Measurements from ENCODE around the gene PLEKHO1.
A peak's percentile ranks its signal among the peaks of the same experiment; 100 is the strongest.

Gene PLEKHO1

DNA sequence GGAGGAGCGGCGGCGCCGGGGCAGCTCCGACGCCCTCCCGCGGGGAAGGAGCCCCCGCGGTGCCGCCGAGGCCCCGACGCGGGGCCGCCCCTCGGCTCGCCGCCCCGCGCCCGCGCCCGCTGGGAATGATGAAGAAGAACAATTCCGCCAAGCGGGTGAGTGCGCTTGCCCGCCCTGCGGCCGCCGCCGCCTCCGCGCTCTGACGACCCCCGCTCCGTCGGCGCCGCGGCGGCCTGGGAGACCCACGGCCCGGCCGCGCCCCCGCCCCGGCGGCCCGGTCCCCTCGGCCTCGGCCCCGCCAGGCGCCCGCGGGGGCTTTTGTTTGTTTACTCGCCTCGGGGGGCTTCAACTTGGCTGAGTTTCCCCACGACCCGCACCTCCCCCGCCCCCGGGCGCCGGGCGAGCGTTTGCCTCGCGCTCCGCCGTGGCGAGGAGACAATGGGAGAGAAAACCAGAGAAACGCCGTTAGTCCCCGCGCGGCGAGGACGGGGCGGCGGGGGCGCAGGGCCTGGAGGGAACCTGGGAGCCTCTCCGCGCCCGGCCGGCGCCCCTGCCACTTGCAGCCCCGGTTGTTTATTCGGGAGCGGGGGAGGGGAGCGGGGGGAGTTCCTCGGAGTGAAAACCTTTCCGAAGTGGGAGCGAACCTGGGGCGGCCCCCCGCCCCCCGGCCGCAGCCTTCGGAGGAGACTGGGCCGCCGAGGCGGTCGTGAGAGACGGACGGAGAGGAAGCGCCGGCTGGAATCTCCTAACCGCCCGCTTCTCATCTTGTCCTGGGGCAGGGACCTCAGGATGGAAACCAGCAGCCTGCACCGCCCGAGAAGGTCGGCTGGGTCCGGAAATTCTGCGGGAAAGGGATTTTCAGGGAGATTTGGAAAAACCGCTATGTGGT, 661 bp downstream of the PLEKHO1 start:
- no peak for DNase-seq (ENCODE audit: low read depth in 2 of 2)

DNA sequence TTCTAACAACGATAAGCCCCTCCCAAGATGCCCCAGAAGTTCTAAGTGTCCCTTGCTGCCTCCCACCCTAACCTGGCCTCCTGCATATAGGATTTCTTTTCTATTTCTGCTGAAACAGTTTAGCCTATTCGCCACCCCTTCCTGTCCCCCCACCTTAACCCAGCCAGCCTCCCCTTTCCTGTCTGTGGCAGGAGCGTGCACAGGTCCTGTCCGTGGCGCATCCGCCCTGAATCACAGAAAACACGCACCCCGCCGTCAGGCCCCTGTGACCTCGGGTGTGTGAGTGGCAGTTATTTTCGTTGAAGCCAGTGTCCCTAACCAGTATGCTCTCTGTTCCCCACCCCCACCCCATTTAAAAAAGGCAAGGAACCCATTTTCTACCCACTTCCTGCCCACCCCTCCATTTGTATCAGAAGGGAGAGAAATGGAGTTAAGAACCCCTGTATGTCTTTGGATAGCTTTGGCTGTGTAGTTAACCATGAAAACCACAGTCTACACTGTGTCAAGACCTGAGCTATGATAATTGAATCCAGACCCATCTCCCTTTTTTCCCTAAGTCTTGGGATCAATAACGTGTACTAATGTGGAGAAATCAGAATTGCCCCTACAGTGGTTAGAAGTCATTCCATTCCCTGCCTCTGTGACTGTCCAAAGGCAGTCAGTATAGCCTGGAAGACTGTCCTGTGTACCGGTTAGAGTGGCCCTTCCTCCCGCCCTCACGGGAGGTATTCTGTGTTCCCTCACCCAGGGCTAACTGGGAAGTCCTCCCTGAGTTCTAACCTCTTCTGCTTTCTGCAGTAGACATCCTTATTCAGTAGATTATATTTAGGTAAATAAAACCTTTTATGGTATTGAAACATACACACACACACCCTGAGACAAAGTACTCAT, 1.8 kb downstream of the PLEKHO1 start:
- peak; percentile 54 to 58 for DNase-seq (ENCODE audit: low read depth in 2 of 2)

DNA sequence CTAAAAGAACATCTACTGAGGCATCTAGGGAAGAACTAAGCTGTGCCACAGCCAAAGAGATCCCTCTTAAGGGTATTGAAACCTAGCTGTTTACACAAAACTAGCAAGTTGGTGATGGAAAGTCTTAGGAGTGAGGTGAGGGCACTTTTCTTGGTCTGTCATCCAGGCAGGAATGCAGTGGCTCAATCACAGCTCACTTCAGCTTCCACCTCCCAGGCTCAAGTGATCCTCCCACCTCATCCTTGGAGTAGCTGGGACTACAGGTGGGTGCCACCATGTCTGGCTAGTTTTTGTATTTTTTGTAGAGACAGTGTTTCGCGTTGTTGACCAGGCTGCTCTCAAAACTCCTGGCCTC, 2.4 kb downstream of the PLEKHO1 start:
- no peak for DNase-seq (ENCODE audit: low read depth in 2 of 2)

DNA sequence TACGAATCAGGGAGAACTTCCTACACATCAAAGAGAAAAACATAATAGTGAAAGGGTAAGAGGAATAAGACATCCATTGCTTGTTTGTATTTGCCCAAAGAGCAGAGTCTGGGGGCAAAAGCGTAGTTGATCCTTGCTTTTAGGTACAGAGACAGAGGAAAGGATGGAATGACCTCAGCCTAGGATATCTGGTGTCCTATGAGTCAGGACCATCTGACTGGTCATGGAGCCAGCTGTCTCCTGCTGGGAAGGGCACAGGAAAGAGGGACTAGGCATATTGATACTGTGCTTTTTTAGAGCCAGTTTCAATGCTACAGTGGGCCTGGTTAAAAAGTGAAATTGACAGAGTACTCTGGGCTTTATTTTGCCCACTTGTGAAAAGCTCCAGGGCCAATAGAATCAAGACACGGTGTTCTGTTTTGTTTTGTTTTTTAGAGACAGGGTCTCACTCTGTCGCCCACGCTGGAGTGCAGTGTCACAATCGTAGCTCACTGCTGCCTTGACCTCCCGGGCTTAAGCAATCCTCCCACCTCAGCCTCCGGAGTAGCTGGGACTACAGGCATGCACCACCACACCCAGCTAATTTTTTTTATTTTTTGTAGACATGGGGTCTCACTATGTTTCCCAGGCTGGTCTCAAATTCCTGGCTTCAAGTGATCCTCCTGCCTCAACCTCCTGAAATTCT, 3.2 kb downstream of the PLEKHO1 start:
- no peak for DNase-seq (ENCODE audit: low read depth in 2 of 2)

DNA sequence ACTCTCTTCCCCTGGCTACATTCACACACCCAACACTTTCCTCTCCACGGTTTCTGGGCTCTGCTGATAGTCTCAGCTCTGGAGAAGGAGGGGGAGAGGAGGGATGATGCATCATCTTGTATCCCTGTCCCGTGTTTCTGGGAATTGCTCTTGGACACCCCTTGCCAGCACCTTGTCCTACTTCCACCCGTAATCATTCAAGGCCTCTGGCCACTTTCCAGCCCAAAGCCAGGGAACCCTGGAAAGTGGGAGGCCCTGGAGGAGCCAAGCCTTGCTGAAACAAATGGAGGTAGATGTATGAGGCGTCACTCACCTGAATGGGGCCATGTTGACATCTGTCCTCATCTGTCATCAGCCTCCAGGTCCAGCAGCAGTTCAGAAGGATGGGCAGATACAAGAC, 4.4 kb downstream of the PLEKHO1 start:
- no peak for DNase-seq (ENCODE audit: low read depth in 2 of 2)

DNA sequence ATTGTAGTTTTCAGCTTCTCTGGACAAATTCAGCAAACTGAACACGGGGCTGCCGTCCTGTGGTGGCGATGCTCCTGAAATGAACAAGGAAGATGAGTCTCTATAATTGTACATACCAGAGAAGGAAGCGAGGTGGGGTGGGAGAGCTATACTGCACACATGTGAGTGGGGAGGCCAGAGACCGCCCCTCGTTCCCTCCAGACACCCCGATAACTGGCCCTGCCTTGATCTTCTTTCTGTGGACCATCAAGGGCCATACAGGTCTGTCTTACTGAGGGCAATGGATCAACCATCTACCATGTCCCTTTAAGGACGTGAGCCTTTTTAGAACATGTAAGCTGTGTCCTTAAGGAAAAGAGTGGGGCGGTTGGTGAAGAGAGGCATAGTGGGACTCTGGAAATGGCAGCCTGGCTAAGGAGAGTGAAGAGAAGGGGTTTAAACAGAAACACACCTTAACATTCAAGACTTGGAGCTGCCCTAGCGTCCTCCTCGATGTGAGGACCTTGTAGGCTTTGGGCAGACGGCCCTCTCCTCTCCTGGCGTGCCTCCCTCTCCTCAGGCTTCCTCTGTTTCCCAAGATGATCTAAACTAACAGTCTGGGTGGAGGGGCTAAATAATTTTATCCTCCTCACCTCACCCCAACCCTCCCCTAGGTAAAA, 5.8 kb downstream of the PLEKHO1 start:
- no peak for DNase-seq (ENCODE audit: low read depth in 2 of 2)

DNA sequence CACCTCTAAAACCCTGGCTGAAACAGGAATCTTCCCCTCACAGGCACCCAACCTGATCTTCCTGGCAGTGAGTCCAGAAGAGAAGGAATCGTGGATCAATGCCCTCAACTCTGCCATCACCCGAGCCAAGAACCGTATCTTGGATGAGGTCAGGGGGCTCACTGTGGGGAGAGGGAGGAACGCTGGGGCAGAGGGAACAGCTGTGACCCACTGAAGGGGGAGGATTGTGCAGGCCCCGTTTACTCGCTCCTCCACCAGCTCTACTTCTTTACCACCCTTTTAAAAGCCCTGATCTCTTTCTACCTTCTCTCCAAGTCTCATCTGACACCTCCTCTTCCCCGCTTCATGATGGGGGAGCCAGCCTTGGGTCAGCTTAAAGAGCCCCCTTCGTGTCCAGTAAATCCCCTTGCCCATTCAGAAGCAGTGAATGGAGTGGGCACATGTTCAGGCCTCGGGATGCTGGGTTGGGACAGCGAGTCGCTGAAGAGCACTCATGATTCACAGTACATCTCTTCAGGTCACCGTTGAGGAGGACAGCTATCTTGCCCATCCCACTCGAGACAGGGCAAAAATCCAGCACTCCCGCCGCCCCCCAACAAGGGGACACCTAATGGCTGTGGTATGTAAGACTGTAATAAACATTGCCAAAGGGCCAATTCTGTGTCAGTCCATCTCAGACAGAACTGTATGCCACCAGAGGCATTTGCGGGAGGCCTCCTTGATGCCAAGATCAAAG, 7.3 kb downstream of the PLEKHO1 start:
- DNase-seq (ENCODE audit: low read depth in 2 of 2) = no peak

DNA sequence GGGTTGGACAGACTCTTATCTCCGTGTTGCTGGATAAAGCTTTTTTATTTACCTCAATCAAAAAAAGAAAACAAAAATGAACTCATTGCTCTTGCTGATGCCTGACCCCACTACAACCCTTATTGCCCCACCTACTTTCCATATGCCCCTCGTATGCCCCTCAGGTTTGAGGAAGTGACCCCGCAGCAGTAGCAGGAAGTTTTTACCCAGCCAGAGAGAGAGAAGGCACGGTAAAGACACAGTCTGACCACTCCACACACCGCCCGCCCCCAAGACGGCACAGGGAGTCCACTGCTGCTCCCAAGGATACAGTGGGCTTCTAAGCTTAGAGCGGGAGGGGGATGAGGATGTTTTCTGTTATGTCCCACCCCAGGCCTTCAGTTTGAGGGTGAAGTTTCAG, 9.8 kb downstream of the PLEKHO1 start:
- no peak for DNase-seq (ENCODE audit: low read depth in 2 of 2)

DNA sequence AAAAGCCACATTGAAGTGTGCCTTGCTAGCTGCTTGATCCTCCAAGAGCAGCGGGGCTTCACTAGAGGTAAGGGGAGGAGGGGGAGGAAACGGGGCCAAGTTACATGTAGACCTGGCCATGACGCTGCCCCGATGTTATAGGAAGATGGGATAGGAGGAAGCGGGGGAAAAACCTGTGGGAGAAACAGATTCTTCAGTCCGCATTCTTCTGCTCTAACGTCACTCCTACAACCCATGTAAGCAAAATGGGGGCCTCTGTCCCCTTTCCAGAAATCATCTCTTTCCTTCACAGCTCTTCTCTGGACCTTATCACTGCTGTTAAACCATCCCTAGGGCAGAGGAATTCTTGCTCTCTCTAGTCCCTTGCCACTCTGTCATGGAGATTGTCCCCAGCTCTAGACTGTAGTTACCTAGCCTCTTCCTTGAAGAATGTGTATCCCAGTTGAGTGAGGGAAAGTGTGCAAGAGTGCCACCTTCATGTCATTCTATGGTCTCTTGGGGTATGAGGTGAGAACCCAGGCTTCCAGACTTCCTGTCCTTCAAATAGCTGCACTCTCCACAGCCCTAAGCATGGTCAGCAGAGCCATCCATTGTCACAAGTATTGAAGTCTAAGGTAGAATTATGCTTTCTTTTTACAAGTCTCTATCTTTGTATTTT, 11.4 kb downstream of the PLEKHO1 start:
- no peak for DNase-seq (ENCODE audit: low read depth in 2 of 2)

DNA sequence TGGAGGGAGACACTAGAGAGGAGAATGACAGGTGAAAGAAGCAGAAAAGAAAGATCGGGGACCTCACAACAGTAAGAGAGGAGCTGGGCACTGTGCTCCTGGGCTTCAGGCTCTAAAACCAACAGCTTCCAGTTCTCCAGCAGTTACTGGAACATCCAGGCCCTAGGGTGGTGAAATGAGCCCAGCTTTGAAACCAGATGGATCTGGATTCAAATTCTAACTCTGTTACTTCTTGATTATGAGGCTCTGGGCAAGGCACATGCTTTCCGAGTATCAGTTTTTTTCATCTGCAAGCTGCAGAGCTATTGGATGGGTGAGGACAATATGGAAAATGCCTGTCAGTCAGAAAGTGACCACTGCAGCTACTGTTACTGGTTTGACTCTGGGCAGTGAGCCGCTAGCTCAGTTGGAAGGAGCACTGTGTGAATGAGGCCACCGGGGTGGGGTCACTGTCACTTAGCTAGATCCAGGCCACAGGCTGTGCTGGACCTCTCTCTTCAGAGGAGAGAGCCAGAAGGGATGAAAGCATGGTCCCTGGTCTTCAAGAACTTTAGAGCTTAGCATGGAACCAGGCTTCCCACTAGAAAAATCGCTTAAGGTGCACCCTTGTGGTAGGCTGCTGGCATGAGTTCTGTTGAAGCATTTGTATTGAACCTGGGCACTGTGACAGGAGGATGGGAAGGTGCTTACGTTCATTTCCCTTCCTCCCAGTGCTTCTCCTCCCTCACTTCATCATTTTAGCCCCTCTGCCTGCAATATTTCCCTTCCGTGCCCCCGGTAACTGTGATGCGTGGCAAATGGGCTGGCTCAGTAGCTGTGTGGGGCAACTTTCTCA, 12.2 kb downstream of the PLEKHO1 start:
- DNase-seq (ENCODE audit: low read depth in 2 of 2) = no peak

DNA sequence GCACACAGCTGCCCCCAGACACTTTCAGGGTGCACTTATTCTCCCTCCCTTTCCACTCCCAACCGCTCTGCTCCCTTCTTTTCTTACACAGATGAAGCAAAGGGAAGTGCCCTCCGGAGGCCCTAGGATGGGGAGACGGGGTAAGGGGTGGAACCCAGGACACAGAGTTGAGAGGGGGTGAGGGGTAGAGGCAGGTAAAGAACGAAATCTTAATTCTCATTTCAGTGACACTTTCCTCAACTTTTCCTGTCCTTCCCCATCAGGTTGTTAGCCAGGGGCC, 12.8 kb downstream of the PLEKHO1 start:
- DNase-seq (ENCODE audit: low read depth in 2 of 2) = no peak

DNA sequence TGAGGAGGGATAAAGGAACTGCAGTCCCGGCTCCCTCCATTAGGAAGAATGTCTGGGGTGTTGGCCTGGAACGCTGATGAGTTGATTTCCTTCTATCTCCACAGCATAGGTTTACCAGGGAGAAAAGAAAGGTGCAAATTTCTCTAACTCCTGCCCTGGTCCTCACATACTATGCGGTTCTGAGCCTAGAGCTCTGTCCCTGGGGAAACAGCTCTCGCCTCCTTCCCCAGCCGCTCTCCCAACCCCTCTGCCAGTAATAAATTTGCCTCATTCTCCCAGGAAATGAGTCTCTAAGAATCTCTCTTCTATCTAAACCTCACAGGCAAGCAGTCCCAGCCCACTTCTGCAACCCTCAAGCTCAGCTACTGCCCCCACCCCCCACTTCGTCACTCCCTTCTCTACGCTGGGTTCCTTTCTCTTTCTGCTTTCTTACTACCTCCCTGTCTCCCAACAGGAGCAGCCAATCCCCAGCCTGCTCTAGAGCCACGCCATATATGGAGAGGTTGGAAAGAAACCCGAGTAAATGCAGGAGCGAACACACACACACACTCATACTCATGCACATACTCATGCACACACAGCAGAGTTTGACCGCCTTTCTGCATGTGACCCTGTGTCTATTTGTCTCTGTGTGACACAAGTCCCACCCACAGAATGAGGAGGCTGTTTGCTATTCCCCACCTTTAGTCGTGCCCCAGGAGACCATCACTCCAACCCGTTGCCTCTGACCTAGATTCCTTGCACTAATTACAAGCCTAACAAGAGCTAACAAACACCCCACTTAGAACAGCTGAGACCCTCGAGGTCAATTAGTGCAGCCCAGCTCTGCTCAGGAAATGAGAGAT, 13.4 kb downstream of the PLEKHO1 start:
- DNase-seq (ENCODE audit: low read depth in 2 of 2) = no peak

DNA sequence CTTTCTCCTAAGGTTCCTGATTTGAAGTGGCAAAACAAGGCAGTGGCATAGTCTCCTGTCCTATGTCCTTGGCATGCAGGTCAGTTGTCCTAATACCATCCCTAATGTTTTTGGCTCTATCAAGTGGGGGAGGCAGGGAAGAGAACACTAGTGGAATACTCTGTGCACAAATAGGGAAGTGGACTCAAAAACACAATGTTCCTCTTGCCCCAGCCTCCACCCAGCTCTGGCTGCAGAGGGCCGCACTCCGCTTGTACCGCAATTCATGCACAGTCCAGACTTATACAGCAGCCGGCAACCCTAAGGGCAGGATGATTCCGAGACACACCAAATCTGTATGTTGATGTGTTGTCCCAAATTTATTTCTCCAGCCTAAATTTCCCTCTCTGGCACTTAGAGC, 14.5 kb downstream of the PLEKHO1 start:
- no peak for DNase-seq (ENCODE audit: low read depth in 2 of 2)

DNA sequence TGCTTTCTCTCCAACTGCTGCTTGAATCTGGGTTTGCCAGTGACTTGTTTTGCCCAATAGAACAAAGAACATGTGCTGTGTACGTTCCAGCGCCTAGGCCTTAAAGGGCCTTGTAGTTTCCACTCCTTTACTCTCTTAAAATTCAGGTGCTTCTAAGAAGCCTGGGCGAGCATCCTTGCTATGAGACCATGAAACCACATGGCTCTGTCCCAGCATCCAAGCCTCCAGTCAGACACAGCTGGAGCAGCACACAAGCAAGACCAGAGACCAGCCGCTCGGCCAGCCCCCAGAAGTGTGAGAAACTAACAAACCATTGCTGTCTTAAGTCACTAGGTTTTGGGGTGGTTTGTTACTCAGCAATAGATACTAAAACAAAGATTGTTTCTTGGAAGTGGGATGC, 15.1 kb downstream of the PLEKHO1 start:
- no peak for DNase-seq (ENCODE audit: low read depth in 2 of 2)

DNA sequence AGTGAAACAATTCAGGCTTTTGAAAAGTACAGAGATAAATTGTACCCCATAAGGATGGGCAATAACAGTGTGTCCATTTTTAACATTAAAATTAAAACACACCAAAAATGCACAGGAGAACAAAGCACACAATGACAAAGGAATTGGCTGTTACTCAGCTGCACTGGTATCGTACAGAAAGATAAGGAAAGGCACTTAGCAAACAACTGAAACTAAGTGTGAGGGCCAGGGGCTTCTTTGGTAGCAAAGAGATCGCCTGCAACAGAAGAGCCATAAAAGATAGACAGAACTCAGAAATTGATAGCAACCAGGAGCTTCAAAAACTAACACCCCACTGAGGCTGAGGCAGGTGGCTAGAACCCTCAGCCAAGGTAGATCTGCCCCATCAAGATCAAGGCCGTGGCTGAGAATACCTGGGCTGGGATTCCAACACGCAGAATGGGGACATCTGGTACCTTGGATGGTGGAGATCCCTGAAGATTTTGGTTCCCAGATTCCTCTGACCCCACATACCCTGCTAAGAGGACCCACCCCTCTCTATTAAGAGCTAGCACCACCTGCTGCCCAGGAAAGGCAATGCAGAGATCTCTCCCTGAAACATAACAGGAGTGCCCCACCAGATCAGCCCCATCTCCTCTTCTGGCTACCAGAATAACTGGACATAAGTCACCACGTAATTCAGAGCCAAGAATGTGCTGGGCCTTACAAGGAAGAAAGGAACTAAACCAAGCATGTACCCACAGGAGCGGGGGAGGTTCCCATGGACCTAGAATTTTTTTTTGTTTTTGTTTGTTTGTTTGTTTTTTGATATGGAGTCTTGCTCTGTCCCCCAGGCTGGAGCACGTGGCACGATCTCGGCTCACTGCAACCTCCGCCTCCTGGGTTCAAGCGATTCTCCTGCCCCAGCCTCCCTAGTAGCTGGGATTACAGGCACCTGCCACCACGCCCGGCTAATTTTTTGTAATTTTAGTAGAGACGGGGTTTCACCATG, 16.2 kb downstream of the PLEKHO1 start:
- no peak for DNase-seq (ENCODE audit: low read depth in 2 of 2)

DNA sequence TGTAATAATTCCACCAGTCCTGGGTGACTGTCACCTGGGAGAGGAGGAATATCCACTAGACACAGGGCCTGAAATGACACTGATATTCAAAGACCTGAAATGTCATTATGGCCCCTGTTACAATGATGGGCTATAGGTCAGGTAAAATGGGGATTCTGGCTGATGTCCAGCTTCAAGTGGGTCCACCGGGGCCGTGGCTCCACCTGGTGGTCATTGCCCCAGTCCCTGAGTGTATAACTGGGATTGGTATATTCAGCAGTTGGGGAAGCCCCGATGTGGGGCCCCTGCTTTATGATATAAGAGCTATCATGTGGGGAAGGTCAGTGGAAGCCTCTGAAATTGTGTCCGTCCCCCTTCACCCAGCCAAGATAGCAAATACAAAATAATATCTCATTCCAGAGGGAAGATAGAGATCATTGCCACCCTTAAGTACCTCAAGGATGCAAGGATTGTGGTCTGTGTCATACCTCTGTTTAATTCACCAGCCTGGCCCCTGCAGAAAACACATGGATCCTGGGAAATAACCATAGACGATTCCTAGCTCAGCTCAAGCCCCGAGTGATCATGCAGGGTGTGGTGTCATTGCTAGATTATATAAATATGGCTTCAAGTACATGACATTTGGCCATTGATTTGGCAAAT, 19.4 kb downstream of the PLEKHO1 start:
- DNase-seq (ENCODE audit: low read depth in 2 of 2) = peak in 1 of 2 donors; percentile 33

DNA sequence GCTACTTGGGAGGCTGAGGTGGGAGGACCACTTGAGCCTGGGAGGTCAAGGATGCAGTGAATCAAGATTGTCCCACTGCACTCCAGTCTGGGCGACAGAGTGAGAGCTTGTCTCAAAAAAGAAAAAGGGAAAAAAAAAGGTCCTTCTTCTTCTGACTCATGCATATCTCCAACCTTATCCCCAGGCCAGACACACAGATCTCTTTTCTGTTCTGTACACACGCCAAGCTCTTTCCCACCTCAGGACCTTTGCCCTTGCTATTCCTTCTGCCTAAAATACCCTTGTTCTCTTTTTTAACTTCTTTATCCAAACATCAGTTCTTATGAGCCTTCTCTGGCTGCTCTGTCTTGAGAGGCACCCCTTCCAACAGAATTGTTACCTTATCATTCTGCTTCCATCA, 22.1 kb downstream of the PLEKHO1 start:
- DNase-seq (ENCODE audit: low read depth in 2 of 2) = no peak

Data from stimulated activated CD8-positive, alpha-beta memory T cell treated with anti-CD3 and anti-CD28 coated beads, Interleukin-2, amount 100 ng/mL, for 1 hour (primary cell).